Progenitor cell of endocrine pancreas (in vitro differentiated cells): Measurements from ENCODE around the gene MAST4. TPM values are rescaled to one million over a fixed set of nuclear protein-coding genes. Genes with fewer than 3 reads are reported as not detected.

Experiments
- DNase-seq: peaks from one replicate; pipeline ENCODE4 v3.0.0; 2021; ENCODE audit warnings: low spot score; ENCODE audit not compliant: unreplicated experiment
- H3K27ac Mint-ChIP-seq: 2 replicates; pipeline ENCODE4 v1.8.0; 2021; ENCODE audit warnings: mild to moderate bottlenecking, moderate library complexity, mixed read lengths
- H3K27me3 Mint-ChIP-seq: 2 replicates; pipeline ENCODE4 v1.8.0; 2021; ENCODE audit warnings: mixed read lengths
- H3K36me3 Mint-ChIP-seq: 2 replicates; pipeline ENCODE4 v1.8.0; 2022; ENCODE audit warnings: mixed read lengths; ENCODE audit not compliant: insufficient read depth
- H3K4me1 Mint-ChIP-seq: 2 replicates; pipeline ENCODE4 v1.8.0; 2021; ENCODE audit warnings: low read depth, mixed read lengths
- H3K4me3 Mint-ChIP-seq: 2 replicates; pipeline ENCODE4 v1.8.0; 2021; ENCODE audit warnings: low read depth, mild to moderate bottlenecking, moderate library complexity, mixed read lengths
- H3K9me3 Mint-ChIP-seq: 2 replicates; pipeline ENCODE4 v1.8.0; 2021; ENCODE audit warnings: low read depth, mixed read lengths
- CTCF ChIP-seq: fragments of 200-600 bp; sonication (generic); IDR thresholded peaks from one replicate; pipeline ENCODE4 v1.5.0; 2021; ENCODE audit warnings: antibody characterized with exemption, mild to moderate bottlenecking; ENCODE audit not compliant: unreplicated experiment
- total RNA-seq: library from RNA; stranded (reverse); gene quantifications from 2 replicates; pipeline ENCODE4 v1.2.1, GENCODE V29; 2021

Gene MAST4
- total RNA-seq, 1 donor from 2014 or later = 45.3 TPM

GRCh38 chr5:66565878-66566277, 30.3 kb upstream of the MAST4 start:
- Mint-ChIP-seq H3K27ac (no peak overlapping the region), H3K9me3 (peaks cover 3% of the 10 kb centered on the region), H3K27me3 (peaks cover 13% of the 10 kb centered on the region), H3K4me3 (no peak overlapping the region), H3K4me1 (no peaks in the 10 kb centered on the region), H3K36me3 (no peaks in the 10 kb centered on the region)
- TF ChIP-seq CTCF = no peak
- no peak for DNase-seq

- Mint-ChIP-seq H3K27ac (no peak overlapping the region), H3K9me3 (no peaks in the 10 kb centered on the region), H3K4me1 (no peaks in the 10 kb centered on the region), H3K4me3 (no peak overlapping the region), H3K36me3 (no peaks in the 10 kb centered on the region), H3K27me3 (peaks cover 15% of the 10 kb centered on the region)
- no peak for DNase-seq
- no peak for TF ChIP-seq CTCF
These were observed 28.7 kb upstream of the MAST4 start for GRCh38 chr5:66567474-66567873.

GRCh38 chr5:66570201-66570600, 26.0 kb upstream of the MAST4 start:
- no peak for DNase-seq
- Mint-ChIP-seq H3K4me3 (no peak overlapping the region), H3K4me1 (no peaks in the 10 kb centered on the region), H3K27ac (no peak overlapping the region), H3K36me3 (no peaks in the 10 kb centered on the region), H3K9me3 (no peaks in the 10 kb centered on the region), H3K27me3 (peaks cover 24% of the 10 kb centered on the region)
- no peak for TF ChIP-seq CTCF

- Mint-ChIP-seq H3K36me3 (no peaks in the 10 kb centered on the region), H3K9me3 (no peaks in the 10 kb centered on the region), H3K4me1 (no peaks in the 10 kb centered on the region), H3K4me3 (no peak overlapping the region), H3K27me3 (peaks cover 16% of the 10 kb centered on the region), H3K27ac (no peak overlapping the region)
- DNase-seq = no peak
- TF ChIP-seq CTCF = no peak
These were observed 22.5 kb upstream of the MAST4 start for GRCh38 chr5:66573733-66574132.

GRCh38 chr5:66582499-66583165, 13.6 kb upstream of the MAST4 start:
- peaks cover 10% of the 10 kb centered on the region for H3K27me3 Mint-ChIP-seq
- TF ChIP-seq CTCF = no peak
- no peak overlapping the region for H3K27ac Mint-ChIP-seq
- H3K36me3 Mint-ChIP-seq = no peaks in the 10 kb centered on the region
- H3K9me3 Mint-ChIP-seq = no peaks in the 10 kb centered on the region
- DNase-seq = no peak
- H3K4me3 Mint-ChIP-seq = no peak overlapping the region
- peaks cover 2% of the 10 kb centered on the region for H3K4me1 Mint-ChIP-seq
